ENCODE data around the gene PLLP.

Gene PLLP, protein sequence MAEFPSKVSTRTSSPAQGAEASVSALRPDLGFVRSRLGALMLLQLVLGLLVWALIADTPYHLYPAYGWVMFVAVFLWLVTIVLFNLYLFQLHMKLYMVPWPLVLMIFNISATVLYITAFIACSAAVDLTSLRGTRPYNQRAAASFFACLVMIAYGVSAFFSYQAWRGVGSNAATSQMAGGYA

DNA sequence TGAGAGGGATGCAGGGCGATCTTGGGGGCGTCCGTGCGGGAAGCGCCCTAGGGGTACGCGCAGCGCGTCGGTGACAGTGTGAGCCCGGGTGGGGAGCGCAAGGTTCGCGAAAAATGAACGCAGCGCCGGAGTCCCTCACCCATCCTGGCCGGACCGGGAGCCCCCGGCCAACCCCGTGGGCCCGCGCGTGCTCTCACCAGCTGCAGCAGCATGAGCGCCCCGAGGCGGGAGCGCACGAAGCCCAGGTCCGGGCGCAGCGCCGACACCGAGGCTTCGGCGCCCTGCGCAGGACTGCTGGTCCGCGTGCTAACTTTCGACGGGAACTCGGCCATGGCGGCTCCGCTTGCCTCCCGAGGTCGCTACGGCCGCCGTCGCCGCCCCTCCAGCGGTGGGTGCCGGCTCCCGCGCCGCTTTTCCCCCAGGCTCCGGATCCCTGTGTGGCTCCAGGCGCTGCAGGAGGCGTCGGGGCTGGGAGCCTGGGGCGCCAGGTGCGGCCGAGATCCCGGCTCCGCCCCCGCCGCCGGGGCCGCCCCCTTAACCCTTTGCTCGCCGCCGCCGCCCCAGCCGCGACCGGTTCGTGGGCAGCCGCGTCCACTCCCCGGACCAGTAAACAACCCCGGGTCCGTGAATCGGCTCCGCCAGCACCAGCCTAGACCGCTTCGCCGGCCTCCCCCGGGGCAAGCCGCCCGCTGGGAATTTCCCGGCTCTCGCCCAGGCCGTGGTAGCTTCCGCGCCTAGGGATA is at the start of gene PLLP:
PLLP (minus strand) TSS at position 464 of the 743 bp plus-strand sequence; CDS start at position 332, 132 bp downstream.
- no peak for DNase-seq (ENCODE audit: low read depth, low spot score)

DNA sequence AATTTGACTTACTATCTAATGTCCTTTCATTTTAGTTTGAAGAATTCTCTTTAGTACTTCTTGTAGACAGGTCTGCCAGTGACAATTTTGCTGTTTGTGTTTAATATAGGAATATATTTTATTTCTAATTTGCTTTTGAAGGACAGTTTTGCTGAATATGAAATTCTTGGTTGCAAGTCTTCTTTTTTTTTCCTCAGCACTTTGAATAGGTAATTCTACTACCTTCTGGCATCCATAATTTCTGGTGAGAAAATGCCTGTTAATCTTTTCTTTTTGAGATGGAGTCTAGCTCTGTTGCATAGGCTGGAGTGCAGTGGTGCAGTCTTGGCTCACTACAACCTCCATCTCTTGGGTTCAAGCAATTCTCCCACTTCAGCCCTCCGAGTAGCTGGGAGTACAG is 48.9 kb upstream of the PLLP start:
- no peak for DNase-seq (ENCODE audit: low read depth, low spot score)

DNA sequence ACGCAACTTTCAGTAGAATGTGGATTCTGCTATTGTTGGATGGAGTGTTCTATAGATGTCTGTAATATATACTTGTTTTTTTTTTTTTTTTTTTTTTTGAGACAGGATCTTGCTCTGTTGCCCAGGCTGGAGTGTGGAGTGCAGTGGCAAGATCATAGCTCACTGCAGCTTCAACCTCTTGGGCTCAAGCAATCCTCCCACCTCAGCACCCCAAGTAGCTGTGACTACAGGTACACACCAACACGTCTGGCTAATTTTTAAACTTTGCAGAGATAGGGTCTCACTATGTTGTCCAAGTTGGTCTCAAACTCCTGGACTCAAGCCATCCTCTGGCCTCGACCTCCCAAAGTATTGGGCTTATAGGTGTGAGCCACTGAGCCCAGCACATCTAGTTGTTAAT is 46.9 kb upstream of the PLLP start:
- no peak for DNase-seq (ENCODE audit: low read depth, low spot score)

DNA sequence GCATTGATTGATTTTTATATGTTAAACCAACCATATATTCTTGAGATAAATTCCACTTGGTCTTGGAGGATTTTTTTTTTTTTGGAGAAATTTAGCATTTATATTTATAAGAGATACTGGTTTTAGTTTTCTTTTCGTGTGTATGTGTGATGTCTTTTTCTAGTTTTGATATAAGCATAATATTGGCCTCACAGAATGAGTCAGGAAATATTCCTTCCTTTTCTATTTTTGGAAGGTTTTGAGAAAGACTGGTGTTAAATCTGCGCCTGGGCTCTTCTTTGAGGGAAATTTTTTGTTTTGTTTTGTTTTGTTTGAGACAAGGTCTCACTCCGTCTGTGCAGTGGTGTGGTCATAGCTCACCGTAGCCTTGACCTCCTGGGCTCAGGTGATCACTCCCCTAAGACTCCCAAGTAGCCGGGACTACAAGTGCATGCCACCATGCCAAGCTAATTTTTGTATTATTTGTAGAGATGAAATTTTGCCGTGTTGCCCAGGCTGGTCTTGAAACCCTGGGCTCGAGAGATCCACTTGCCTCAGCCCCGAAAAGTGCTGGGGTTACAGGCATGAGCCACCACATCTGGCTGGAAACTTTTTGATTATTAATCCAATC is 45.4 kb upstream of the PLLP start:
- no peak for DNase-seq (ENCODE audit: low read depth, low spot score)

DNA sequence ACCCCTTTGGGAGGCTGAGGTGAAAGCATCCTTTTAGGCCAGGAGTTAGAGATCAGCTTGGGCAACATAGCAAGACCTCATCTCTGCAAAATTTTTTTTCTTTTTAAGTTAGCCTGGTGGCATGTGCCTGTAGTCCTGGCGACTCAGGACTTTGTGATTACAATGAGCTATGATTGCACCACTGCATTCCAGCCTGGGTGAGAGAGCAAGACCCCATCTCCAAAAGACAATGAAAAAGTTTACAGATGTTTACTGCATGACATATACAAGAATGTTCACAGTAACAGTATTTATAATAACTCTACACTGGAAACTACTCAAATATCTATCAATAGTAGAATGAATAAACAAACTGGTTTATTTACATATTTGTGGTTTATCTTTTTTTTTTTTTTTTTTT is 41.0 kb upstream of the PLLP start:
- DNase-seq (ENCODE audit: low read depth, low spot score), result no peak

DNA sequence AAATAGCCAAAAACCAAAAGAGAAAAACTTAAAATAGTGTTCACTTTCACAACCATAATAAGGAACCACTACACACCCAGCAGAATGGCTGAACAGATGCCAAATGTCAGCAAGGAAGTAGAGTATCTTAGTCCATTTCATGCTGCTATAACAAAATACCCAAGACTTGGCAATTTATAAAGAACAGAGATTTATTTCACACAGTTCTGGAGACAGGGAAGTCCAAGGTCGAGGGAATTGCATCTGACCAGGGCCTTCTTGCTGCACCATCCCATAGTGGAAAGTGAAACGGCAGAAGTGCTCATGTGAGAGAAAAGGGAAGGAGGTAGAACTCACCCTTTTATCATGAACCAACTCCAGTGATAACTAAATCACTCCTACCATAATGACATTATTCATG is 40.3 kb upstream of the PLLP start:
- no peak for DNase-seq (ENCODE audit: low read depth, low spot score)

DNA sequence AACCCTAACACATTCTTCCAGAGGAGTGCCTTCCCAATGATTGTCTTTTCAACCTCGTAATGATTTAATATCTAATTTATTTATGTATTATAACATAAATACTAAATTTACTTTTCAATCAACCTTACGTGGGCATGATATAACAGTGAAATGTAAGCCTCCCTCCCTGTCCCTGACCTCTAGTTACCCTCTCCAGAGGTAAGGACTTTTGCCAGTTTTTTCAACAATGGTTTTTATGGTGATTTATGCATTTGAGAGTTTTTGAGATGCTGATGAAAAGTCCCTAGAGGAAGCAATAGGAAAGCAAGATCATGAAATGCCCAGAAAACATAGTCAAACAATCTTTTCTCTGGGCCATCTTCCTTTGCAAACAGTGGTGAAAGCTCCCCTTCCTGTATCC is 35.2 kb upstream of the PLLP start:
- no peak for DNase-seq (ENCODE audit: low read depth, low spot score)

DNA sequence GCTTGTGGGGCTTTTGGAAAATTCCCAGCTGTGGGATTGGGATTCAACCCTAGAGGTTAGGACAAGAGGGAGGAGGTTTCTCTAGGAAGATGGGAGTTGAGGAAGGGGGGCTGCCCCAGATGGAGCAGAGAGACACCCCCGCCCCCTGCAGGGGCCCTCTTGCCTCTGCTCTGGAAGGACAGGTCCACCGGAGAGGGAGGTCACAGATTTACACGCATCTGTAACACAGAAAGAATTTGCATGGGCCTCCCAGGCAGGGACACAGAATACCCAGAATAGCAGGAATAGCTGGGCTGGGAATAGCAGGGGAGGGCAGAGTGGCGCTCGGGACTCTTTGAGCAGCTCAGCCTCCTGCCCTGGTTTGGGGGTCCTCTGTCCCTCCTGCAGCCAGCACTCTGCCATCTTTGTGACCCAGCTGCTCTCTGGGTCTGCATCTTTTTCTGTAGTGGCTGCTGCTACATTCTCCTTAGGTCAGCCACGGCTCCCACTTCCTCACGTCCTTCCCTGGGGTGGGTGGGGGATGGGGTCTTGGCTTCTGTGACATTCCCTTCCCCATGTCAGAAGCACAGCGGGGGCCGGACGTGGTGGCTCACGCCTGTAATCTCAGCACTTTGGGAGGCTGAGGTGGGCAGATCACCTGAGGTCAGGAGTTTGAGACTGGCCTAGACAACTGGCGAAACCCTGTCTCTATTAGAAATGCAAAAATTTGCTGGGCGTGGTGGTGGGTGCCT is 33.9 kb upstream of the PLLP start:
- DNase-seq (ENCODE audit: low read depth, low spot score), result no peak

DNA sequence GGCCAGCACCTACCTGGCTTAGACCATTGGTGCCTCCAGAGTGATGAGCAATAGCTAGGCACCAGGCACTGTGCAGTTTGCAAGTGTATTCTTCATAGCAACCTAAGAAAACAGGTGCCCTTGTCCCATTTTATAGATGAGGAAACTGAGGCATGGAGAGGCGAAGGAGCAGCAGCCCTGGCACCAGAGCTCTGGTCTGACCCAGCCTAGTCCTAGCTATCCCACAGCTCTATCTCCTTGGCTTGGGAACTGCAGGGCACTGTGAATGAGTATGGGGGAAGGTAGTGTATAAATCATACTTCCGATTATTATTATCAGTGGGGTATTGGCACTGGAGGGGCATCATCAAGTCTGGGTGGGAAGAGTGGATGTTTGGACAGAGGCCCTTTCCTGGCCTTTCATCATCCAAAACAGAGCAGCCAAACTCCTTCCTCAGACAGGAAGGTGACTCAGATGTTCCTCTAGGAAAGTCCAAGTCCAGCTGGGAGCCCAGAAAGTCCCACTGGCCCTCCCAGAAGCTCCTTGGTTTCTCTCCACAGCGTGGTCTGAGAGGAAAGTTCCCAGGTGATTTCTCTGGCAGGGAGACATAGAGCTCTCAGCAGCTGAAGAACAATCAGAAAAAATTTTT is 32.0 kb upstream of the PLLP start:
- no peak for DNase-seq (ENCODE audit: low read depth, low spot score)

DNA sequence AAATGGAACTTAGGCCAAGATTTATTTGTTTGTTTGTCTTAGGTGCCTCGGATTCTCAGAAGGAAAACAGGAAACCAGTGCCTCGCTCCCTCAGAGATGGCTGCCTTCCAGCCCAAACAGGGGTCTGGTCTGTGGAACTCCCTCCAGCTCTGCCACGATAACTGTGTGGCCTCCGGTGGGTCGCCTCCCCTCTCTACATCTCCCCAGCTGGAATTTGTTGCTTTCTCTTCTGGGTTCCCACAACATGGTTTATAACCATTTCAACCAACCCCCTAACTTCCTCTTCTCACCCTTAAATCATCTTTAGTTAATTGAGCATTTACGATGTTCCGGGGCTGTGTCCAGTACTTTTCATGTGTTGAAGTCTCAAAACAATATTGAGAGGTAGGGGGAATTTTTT is 30.9 kb upstream of the PLLP start:
- DNase-seq (ENCODE audit: low read depth, low spot score), result no peak

DNA sequence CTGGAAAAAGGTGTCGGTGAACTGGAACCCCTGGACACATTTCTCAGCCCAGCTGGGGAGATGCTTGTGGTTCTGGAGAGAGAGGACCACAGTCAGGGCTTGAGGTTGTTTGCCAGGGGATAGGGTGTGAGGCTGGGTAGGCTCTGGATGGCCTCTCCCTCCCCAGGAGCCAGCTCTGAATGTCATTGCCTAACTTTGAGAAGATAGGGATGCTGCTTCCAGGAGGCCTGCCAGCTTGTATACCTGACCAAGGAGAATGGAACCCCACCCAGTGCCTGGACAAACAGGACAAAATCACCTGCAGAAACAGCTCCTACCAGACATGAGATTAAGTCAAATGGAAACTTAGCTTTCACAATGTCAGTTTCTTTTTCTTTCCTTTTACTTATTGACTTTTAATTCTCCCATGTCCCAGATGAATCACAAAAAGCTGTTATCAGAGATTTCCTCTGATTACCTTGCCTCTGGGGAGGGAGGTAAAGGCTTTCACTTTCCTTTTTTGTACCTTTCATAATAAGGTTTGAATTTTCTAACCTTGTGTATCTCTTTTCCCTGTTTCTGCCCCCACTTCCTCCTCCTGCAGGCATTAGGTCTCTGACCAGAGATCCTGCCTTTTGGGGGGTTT is 29.8 kb upstream of the PLLP start:
- no peak for DNase-seq (ENCODE audit: low read depth, low spot score)

DNA sequence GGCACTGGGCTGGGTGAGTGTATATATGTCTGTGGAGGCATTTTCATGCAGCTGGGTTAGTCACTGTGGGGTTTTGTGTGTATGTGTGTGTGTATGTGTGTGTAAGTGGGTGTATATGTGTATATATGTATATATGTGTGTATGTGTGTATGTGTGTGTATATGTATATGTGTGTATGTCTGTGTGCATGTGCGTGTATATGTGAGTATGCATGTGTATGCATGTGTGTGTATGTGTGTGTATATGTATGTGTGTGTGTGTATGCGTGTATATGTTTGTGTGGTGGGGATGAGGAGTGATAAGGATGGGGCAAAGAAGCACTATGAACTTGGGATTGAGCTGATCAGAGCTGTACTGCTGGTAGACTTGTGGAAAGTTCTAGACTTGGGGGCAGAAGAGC is 29.0 kb upstream of the PLLP start:
- no peak for DNase-seq (ENCODE audit: low read depth, low spot score)

DNA sequence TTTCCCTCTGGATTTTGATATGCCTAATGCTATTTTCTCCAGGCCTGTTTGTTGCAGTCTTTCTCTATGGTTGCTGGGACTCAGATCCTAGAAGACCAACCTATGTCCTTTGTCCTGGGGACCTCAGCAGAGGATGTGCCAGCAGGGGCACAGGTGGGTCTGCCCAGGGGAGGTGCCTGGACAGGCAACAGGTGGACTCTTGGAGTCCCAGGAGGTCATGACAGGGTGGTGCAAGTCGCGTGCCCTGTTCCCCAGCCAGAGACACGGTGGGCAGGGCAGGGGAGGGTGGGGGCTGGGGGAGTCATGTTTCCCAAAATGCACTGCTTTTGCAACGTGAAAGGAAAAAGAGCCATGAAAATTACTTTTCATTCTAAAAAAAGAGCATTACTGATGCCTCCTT is 26.3 kb upstream of the PLLP start:
- no peak for DNase-seq (ENCODE audit: low read depth, low spot score)

DNA sequence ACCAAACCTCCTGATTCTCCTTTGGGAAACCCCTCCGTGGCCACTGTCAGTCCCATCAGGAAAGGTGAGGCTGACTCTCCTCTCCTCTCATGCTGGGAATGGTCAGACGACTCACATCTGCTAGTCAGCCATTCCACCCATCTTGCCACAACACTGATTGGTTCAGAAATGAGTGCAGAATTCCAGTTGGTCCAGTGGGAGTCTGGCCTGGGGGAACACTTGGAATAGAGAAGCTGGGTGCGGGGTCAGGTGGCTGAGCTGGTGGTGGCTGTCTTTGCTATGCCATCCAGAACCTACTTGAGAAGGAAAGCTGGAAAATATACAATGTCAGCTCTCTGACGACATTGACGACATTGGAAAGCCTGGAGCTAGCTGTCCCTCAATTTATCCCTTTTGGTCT is 23.6 kb upstream of the PLLP start:
- no peak for DNase-seq (ENCODE audit: low read depth, low spot score)

DNA sequence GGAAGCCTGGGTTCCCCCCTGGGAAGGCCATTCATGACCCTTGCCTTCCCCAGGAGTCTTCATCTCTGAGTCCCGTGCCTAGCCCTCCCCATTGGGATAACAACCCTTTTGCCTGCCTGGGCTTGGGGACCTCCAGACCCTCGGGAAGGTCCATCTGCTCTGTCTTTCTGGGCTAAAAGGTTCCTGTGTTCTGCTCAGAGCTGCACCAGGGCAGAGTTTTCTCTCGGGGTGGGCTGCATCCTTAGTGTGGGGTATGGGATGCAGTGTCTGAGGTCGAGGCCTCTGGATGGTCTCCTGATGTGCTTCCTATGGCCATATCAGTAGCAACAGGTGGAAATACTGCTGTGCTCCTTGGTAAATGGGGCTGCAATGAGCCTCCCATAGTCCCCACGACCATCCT is 22.9 kb upstream of the PLLP start:
- no peak for DNase-seq (ENCODE audit: low read depth, low spot score)

DNA sequence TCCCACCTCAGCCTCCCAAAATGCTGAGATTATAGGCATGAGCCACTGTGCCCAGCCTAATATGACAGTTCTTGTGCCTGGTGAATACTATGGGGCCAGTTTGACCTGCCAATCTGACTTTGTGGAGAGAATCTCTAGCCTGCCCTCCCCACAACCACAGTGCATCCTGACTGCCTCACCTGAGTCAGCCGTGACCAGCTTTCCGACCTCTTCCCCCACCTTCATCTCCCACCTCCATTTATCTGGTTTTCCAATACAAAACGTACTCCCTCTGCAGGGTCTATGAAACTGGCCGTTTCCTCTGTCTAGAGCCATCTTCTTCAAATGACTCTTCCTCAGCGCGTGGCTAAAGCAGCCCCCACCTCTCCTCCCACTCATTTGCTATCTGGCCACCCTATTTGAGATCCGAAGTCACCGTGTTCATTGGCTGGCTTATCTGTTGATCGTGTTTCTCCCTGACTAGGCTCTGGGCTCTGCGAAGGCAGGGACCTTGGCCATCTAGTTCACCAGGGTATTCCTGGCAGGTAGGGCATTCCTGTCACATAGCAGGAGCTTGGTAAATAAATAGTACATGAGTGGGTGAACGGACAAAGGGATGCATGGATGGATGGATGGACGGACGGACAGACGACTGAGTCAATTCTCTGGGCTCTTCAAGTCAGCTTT is 22.3 kb upstream of the PLLP start:
- DNase-seq (ENCODE audit: low read depth, low spot score), result no peak

DNA sequence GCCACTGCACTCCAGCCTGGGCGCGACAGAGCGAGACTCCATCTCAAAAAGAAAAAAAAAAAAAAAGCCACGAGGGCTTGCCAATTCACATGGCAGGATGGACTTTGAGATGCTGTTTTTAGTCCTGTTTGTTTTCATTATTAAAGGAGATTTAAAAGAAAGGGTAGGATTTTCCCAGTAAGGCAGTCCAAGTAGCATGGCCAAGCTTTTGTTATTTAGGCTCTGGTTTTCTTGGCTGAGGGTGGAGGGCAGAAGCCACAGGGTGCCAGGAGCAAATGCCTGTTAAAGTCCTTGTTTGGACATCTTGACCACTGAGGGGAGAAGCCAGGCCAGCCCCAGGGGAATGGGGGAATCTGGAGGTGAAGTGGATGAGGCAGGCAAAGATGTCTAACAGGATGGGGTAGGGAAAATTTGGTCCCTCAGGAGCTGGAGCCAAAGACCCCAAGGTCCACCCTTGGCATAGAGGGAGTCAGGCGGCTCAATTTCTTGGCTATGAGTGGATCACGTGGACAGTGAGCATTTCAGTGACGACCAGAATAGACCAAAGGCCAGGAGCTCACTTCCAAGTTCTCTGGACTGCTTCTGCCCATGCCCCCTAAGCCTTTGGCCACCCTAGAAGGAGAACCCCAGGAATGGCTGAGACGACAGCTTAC is 20.8 kb upstream of the PLLP start:
- no peak for DNase-seq (ENCODE audit: low read depth, low spot score)

DNA sequence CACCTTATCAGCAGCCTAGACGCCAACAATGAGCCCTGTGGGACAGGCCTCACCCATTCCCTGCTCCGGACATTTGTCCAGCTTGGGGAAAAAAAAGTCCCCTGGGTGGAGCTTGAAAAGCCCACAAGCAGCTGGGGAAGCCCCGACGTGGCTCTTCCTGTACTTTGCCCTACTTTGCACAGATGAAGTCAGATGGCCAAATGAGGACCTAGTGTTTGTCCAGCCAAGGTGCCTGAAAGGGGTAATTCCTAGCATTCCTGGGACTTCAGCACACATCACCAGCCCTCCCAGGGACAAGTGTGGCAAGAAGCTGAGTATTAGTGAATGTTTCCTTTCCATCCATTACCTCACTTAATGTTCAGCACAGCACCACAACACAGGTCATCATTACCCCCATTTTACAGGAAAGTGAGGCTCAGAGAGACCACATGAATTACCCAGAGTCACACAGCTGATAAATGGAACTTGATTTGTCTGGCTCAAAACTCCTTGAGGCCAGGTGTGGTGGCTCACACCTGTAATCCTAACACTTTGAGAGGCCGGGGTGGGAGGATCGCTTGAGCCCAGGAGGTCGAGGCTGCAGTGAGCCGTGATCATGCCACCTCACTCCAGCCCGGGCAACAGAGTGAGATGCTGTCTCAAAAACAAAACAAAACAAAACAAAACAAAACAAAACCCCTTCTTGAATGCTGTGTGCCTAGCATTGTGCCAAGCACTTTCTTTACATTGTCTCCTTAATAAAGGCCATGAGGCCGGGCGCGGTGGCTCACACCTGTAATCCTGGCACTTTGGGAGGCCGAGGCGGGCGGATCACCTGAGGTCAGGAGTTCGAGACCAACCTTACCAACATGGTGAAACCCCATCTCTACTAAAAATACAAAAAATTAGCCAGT is 19.9 kb upstream of the PLLP start:
- DNase-seq (ENCODE audit: low read depth, low spot score), result no peak

DNA sequence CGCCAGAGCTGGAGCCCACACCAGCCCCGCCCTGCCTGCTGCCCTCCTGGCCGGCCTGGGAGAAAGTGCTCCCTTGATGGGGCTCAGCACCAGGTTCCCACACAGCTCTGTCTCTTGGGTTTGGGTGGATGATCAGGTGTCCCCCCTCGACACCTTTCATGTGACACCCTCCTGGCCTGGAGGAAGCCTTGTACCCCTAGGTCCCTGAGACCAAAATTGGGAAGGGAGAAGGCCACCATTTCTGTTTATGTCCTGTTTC is 19.4 kb upstream of the PLLP start:
- no peak for DNase-seq (ENCODE audit: low read depth, low spot score)
